T-cell (primary cell): ENCODE data around the gene FLT4. TPM values are rescaled to one million over a fixed set of nuclear protein-coding genes. Genes with fewer than 3 reads are reported as not detected.

Experiments used
- ATAC-seq, 4 experiments: fragments of 200-7000 bp in 3 of 4; fragments of 150-1000 bp in 1 of 4; cut with Tn5 transposase; replicated peaks in 1 of 4; 1 replicate in 3 of 4; 2 replicates in 1 of 4; pipeline ENCODE4 v1.10.0; 2021; ENCODE audit warnings: moderate library complexity in 3 of 4, mild to moderate bottlenecking in 2 of 4, moderate number of reproducible peaks in 1 of 4
- CTCF ChIA-PET, 2 donors: fragments of 300-600 bp; sonication (Branson Sonifier 250); formaldehyde crosslinking; loops; one replicate each; lab custom pipeline; 2022; ENCODE audit warnings: antibody characterized with exemption in 2 of 2; lab: Charles Lee
- POLR2A ChIA-PET, 2 donors: fragments of 300-600 bp; sonication (Branson Sonifier 250); formaldehyde crosslinking; loops; one replicate each; lab custom pipeline; 2022; ENCODE audit warnings: antibody characterized with exemption in 2 of 2; lab: Charles Lee
- DNase-seq, 35 experiments: peaks; one replicate each; pipeline versions ENCODE4 v3.0.0 to v3.0.0-alpha.2; 2013 to 2023
- H3K27ac ChIP-seq: one replicate; pipeline ENCODE4 v1.5.1; 2013; ENCODE audit warnings: low read length
- H3K27me3 ChIP-seq, 2 experiments: replicated peaks in 1 of 2; 1 replicate in 1 of 2; 2 replicates in 1 of 2; pipeline versions ENCODE4 v1.6.1 to v1.7.0; 2013; ENCODE audit warnings: low read length in 1 of 2, mixed read lengths in 1 of 2; ENCODE audit not compliant: control insufficient read depth in 2 of 2, insufficient read depth in 2 of 2; ENCODE audit errors: extremely low read depth in 1 of 2
- H3K36me3 ChIP-seq, 2 donors: 1 replicate in 1 of 2; 2 replicates in 1 of 2; pipeline versions ENCODE4 v1.6.1 to v1.7.0; 2013; ENCODE audit warnings: low read length in 1 of 2; ENCODE audit not compliant: control insufficient read depth in 2 of 2, insufficient read depth in 1 of 2; ENCODE audit errors: extremely low read depth in 1 of 2
- H3K4me1 ChIP-seq, 2 experiments: 1 replicate in 1 of 2; 2 replicates in 1 of 2; pipeline versions ENCODE4 v1.6.1 to v1.7.0; 2013; ENCODE audit warnings: low read length in 2 of 2, mixed read lengths in 1 of 2; ENCODE audit not compliant: insufficient read depth in 2 of 2, control insufficient read depth in 1 of 2; ENCODE audit errors: extremely low read depth in 1 of 2
- H3K4me3 ChIP-seq, 2 donors: 1 replicate in 1 of 2; 2 replicates in 1 of 2; pipeline versions ENCODE4 v1.5.1 to v1.7.0; 2013; ENCODE audit warnings: mild to moderate bottlenecking in 2 of 2, low read length in 1 of 2, moderate library complexity in 1 of 2; ENCODE audit not compliant: control insufficient read depth in 1 of 2; ENCODE audit errors: extremely low read depth in 1 of 2
- H3K9me3 ChIP-seq: 2 replicates; pipeline ENCODE4 v1.7.0; 2013
- H3K27ac Mint-ChIP-seq, 2 donors: one replicate each; pipeline ENCODE4 v1.8.0; 2020 to 2021; ENCODE audit warnings: mild to moderate bottlenecking in 2 of 2, mixed read lengths in 2 of 2
- H3K27me3 Mint-ChIP-seq, 2 donors: one replicate each; pipeline ENCODE4 v1.8.0; 2021 to 2022; ENCODE audit warnings: mixed read lengths in 2 of 2
- H3K36me3 Mint-ChIP-seq: one replicate; pipeline ENCODE4 v1.8.0; 2021; ENCODE audit warnings: mixed read lengths
- H3K4me1 Mint-ChIP-seq, 3 donors: one replicate each; pipeline ENCODE4 v1.8.0; 2020 to 2022; ENCODE audit warnings: mixed read lengths in 3 of 3, mild to moderate bottlenecking in 1 of 3
- H3K4me3 Mint-ChIP-seq, 3 donors: one replicate each; pipeline ENCODE4 v1.8.0; 2020 to 2022; ENCODE audit warnings: mild to moderate bottlenecking in 3 of 3, mixed read lengths in 3 of 3, moderate library complexity in 3 of 3
- H3K9me3 Mint-ChIP-seq, 3 donors: one replicate each; pipeline ENCODE4 v1.8.0; 2020 to 2022; ENCODE audit warnings: mixed read lengths in 3 of 3
- WGBS: methylation state at CpG from one replicate; pipeline ENCODE4 v1.1.5; 2013; ENCODE audit warnings: missing lambda C conversion rate; ENCODE audit not compliant: insufficient coverage; 5-methylcytosine and 5-hydroxymethylcytosine counted together
- total RNA-seq, 35 experiments: library from RNA in 6 of 35; stranded (reverse) in 6 of 35; fragments of 120-200 nt in 1 of 35; gene quantifications; one replicate each; pipeline versions ENCODE4 v1.2.1 to v1.2.4 and lab custom pipeline; 2013 to 2026

Gene FLT4
- total RNA-seq, 5 donors from 2014 or later (not counting 1 experiment from before 2014, with no cell fraction given) = 5.0 to 11.6 (median 8.6) TPM

DNA sequence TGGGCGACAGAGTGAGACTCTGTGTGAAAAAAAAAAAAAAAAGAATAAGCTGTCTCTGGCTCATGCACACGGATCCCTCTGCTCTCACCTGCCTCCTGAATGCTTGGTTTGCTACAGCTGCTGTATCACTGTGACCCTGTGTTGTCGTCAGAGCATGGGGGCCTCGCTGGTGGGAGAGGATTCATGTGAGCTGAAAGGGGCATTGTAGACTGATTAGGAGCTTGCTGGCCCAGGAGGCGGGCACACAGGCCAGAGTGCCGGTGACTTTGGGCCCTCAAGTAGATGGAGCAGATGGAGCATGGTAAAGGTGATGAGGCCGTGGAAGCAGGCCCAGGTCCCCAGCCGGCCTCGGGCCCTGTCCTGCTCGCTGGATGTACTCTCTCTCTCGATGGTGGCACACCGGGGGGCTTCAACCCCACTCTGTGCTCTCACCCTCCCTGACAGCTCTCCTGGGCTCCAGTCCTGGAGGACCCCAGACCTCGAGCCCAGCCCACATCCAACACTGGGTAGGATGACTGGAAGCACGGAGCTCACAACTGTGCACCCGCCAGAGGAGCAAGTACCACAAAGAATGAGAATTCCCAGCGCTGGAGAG is 7.1 kb downstream of the FLT4 start:
- H3K4me1 Mint-ChIP-seq = peaks cover 0 to 7% (median 0%) of the 10 kb centered on the region in 3 donors
- ChIA-PET POLR2A (no interaction called here), CTCF (no interaction called here)
- Histone ChIP-seq H3K27me3 (peaks cover 0 to 29% of the 10 kb centered on the region in 2 experiments), H3K4me3 (no peak overlapping the region), H3K9me3 (no peaks in the 10 kb centered on the region), H3K4me1 (no peaks in the 10 kb centered on the region), H3K27ac (no peak overlapping the region), H3K36me3 (no peaks in the 10 kb centered on the region)
- no peaks in the 10 kb centered on the region for H3K9me3 Mint-ChIP-seq
- peaks cover 0 to 10% of the 10 kb centered on the region in 2 donors for H3K27me3 Mint-ChIP-seq
- H3K36me3 Mint-ChIP-seq = no peaks in the 10 kb centered on the region
- no peak overlapping the region for H3K4me3 Mint-ChIP-seq
- WGBS = 88% methylated on average over 12 of the region's 16 CpGs
- no peak overlapping the region for H3K27ac Mint-ChIP-seq
- DNase-seq (no peak), ATAC-seq (no peak)

- Mint-ChIP-seq H3K4me1 (peaks cover 0 to 7% (median 0%) of the 10 kb centered on the region in 3 donors), H3K36me3 (no peaks in the 10 kb centered on the region), H3K4me3 (no peak overlapping the region), H3K9me3 (no peaks in the 10 kb centered on the region), H3K27me3 (peaks cover 0 to 7% of the 10 kb centered on the region in 2 donors), H3K27ac (no peak overlapping the region)
- ATAC-seq = no peak
- Histone ChIP-seq H3K27ac (no peak overlapping the region), H3K36me3 (no peaks in the 10 kb centered on the region), H3K4me1 (no peaks in the 10 kb centered on the region), H3K27me3 (peaks cover 0 to 23% of the 10 kb centered on the region in 2 experiments), H3K9me3 (no peaks in the 10 kb centered on the region), H3K4me3 (no peak overlapping the region)
- WGBS = 94% methylated on average over 3 of the region's 6 CpGs
- ChIA-PET CTCF (no interaction called here), POLR2A (no interaction called here)
- DNase-seq = no peak
Observed at GRCh38 chr5:180641566-180641900, 7.9 kb downstream of the FLT4 start.

DNA sequence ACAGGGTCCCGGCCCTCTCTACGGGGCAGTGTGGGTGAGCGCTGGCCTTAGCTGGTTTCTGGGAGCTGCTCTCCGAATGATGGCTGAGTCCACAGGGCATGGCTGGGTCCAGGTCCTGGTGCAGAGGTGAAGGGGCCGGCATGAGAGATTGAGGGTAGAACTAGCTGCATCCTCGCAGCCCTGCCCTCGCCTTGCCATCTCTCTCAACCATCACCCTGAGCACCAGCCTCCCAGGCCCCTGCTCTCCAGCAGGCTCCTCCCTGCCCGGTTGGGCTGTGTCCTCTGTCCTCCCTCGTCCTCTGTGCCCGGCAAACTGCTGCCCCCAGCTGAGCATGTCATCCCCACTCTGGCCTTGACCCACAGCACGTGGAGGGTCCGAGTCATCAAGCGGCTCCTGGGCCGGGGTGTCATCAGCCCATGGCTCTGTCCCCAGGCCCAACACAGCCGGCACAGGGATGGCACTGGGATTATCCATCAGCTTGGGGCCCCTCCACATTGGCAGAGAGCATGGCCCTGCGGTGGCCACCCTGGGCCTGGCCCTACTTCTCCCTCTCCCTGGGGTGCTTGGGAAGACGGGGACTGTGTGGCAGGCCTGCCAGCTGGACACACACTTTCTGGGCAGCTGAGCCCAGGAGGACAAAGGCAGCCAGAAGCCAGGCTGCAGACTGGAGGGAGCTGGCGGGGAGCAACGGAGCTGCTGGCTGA is 8.4 kb downstream of the FLT4 start:
- no peak for ATAC-seq
- Histone ChIP-seq H3K4me1 (no peaks in the 10 kb centered on the region), H3K4me3 (no peak overlapping the region), H3K36me3 (no peaks in the 10 kb centered on the region), H3K27me3 (peaks cover 0 to 22% of the 10 kb centered on the region in 2 experiments), H3K9me3 (no peaks in the 10 kb centered on the region), H3K27ac (no peak overlapping the region)
- H3K4me1 Mint-ChIP-seq = peaks cover 0 to 7% (median 0%) of the 10 kb centered on the region in 3 donors
- ChIA-PET CTCF (no interaction called here), POLR2A (no interaction called here)
- H3K36me3 Mint-ChIP-seq = no peaks in the 10 kb centered on the region
- H3K9me3 Mint-ChIP-seq = no peaks in the 10 kb centered on the region
- H3K4me3 Mint-ChIP-seq = no peak overlapping the region
- DNase-seq = no peak
- WGBS = 89% methylated on average over 14 of the region's 19 CpGs
- H3K27ac Mint-ChIP-seq = no peak overlapping the region
- H3K27me3 Mint-ChIP-seq = peaks cover 0 to 2% of the 10 kb centered on the region in 2 donors

DNA sequence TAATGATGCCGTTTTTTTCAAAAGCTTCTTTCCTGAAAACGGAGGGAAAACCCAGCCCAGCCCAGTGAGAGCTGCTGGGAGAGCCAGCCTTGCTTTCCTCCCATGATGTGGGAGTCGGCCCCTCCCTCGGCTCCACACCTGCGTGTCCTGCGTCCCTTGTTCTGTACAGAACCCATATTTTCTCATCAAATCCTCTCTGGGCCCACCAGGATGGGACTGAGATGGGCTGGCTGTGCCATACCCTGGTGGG is 8.9 kb downstream of the FLT4 start:
- Histone ChIP-seq H3K9me3 (no peaks in the 10 kb centered on the region), H3K36me3 (no peaks in the 10 kb centered on the region), H3K27me3 (peaks cover 0 to 22% of the 10 kb centered on the region in 2 experiments), H3K4me1 (no peaks in the 10 kb centered on the region), H3K4me3 (no peak overlapping the region), H3K27ac (no peak overlapping the region)
- H3K27me3 Mint-ChIP-seq = no peaks in the 10 kb centered on the region
- no peak overlapping the region for H3K4me3 Mint-ChIP-seq
- H3K9me3 Mint-ChIP-seq = no peaks in the 10 kb centered on the region
- ChIA-PET CTCF (no interaction called here), POLR2A (no interaction called here)
- H3K4me1 Mint-ChIP-seq = peaks cover 0 to 7% (median 0%) of the 10 kb centered on the region in 3 donors
- H3K27ac Mint-ChIP-seq = no peak overlapping the region
- 68% methylated on average over 6 of the region's 6 CpGs for WGBS
- no peaks in the 10 kb centered on the region for H3K36me3 Mint-ChIP-seq
- DNase-seq (no peak), ATAC-seq (no peak)

DNA sequence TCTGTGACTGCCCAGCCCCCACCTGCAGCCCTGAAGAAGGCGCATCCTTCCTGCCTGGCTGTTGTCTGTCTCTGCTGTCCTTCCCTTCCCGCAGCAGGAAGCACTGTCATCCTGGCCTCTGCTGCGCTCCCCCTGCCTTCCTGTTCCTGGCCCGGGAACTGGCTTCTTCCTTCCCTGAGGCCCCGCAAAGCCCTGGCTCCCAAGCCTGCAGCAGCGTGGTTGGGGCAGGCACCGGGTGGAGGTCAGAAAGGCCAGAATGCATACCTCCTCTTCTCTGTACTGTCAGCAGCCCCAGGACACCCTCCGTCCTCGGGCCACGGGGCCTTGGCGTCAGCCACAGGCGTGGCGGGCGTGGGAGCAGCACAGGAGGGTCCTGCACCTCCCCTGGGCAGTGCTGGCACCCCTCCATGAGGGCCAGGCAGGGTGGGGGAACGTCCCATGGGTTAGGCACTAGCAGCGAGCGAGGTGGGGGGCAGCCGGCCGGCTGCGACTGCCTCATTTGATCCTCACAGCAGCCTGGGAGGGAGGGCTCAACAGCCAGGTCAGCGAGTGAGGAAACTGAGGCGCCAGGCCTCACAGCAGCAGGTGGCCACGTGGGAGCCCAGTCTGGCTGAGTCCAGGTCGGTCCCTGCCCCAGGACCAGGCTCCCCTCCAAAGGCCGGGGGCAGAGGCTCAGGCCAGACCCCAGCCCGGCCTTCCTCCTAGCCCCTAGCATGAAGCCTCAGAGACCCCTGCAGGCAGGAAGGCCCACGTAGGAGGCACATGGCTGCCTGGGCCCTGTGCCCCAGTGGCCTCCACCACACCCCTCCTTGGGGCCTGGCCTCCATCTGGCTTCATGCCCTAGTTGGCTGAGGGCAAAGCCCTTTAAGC is 9.4 kb downstream of the FLT4 start:
- Histone ChIP-seq H3K4me3 (no peak overlapping the region), H3K36me3 (no peaks in the 10 kb centered on the region), H3K9me3 (no peaks in the 10 kb centered on the region), H3K27me3 (peaks cover 0 to 18% of the 10 kb centered on the region in 2 experiments), H3K27ac (no peak overlapping the region), H3K4me1 (no peaks in the 10 kb centered on the region)
- 60% methylated on average over 26 of the region's 27 CpGs for whole genome bisulfite sequencing
- DNase-seq (no peak), ATAC-seq (no peak)
- Mint-ChIP-seq H3K4me3 (no peak overlapping the region), H3K36me3 (no peaks in the 10 kb centered on the region), H3K27ac (no peak overlapping the region), H3K4me1 (peaks cover 0 to 7% (median 0%) of the 10 kb centered on the region in 3 donors), H3K27me3 (no peaks in the 10 kb centered on the region), H3K9me3 (no peaks in the 10 kb centered on the region)
- ChIA-PET CTCF (no interaction called here), POLR2A (no interaction called here)

DNA sequence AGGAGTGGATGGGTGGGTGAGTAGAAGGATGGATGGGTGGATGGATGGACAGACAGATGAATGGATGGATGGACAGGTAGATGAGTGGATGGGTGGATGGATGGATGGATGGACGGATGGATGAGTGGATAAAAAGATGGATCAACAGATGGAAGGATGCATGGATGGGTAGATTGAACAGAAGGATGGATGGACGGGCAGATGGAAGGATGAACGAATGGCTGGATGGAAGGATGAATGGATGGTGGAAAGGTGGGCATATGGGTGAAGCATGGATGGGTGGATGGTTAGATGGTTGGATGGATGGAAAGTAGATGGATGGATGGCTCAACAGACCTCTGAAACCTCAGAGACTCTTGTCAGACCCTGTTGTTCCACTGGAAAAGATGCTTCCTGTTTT is 10.1 kb downstream of the FLT4 start:
- no peaks in the 10 kb centered on the region for H3K9me3 ChIP-seq
- ChIA-PET CTCF (no interaction called here), POLR2A (no interaction called here)
- DNase-seq (no peak), ATAC-seq (no peak)
- H3K4me3 Mint-ChIP-seq = no peak overlapping the region
- H3K4me3 ChIP-seq = no peak overlapping the region
- H3K27ac Mint-ChIP-seq = no peak overlapping the region
- no peaks in the 10 kb centered on the region for H3K9me3 Mint-ChIP-seq
- 57% methylated on average over 3 of the region's 3 CpGs for WGBS
- H3K36me3 Mint-ChIP-seq = no peaks in the 10 kb centered on the region
- H3K36me3 ChIP-seq = no peaks in the 10 kb centered on the region
- no peaks in the 10 kb centered on the region for H3K4me1 ChIP-seq
- peaks cover 0 to 14% of the 10 kb centered on the region in 2 experiments for H3K27me3 ChIP-seq
- H3K27ac ChIP-seq = no peak overlapping the region
- no peaks in the 10 kb centered on the region for H3K27me3 Mint-ChIP-seq
- H3K4me1 Mint-ChIP-seq = peaks cover 0 to 7% (median 0%) of the 10 kb centered on the region in 3 donors
